IMR-90 (cell line): ENCODE results near the gene TRAF6. TPM values are rescaled to one million over a fixed set of nuclear protein-coding genes. Genes with fewer than 3 reads are reported as not detected.

Experiments
- ATAC-seq: fragments of 200-7000 bp; cut with Tn5 transposase; 2 replicates; pipeline ENCODE4 v1.9.1; 2020; ENCODE audit warnings: low read depth, mild to moderate bottlenecking, moderate library complexity
- BruUV-seq: library from RNA; stranded (reverse); fragments of 400-500 nt; replicated peaks from 2 replicates; lab custom pipeline; 2021; lab: Mats Ljungman, UMichigan
- CTCF ChIA-PET: fragments of 300-600 bp; formaldehyde crosslinking; extraction: SDS; loops from one replicate; lab custom pipeline; 2021; ENCODE audit warnings: antibody characterized with exemption; lab: Yijun Ruan, JAX
- POLR2A ChIA-PET: fragments of 300-600 bp; sonication (Branson Sonifier 250); formaldehyde crosslinking; loops from one replicate; lab custom pipeline; 2022; ENCODE audit warnings: antibody characterized with exemption; ENCODE audit not compliant: unreplicated experiment; lab: Charles Lee
- DNase-seq: peaks from one replicate; pipeline ENCODE4 v3.0.0; 2013
- H2AFZ ChIP-seq: replicated peaks from 2 replicates; pipeline ENCODE3; 2013; ENCODE audit warnings: low read length, mild to moderate bottlenecking; ENCODE audit not compliant: poor library complexity
- H2AK5ac ChIP-seq: 2 replicates; pipeline ENCODE4 v1.6.1; 2013; ENCODE audit warnings: low read depth, low read length, inconsistent platforms
- H2AK9ac ChIP-seq: replicated peaks from 2 replicates; pipeline ENCODE3; 2013; ENCODE audit warnings: mild to moderate bottlenecking, low read depth, low read length, moderate library complexity; ENCODE audit not compliant: poor library complexity
- H2BK120ac ChIP-seq: 2 replicates; pipeline ENCODE4 v1.6.1; 2013; ENCODE audit warnings: low read depth, low read length, inconsistent platforms
- H2BK15ac ChIP-seq: 3 replicates; pipeline ENCODE4 v1.6.1; 2013; ENCODE audit warnings: low read depth, low read length, inconsistent platforms
- H2BK20ac ChIP-seq: 2 replicates; pipeline ENCODE4 v1.6.1; 2013; ENCODE audit warnings: low read depth, mild to moderate bottlenecking, inconsistent platforms, low read length, moderate library complexity
- H2BK5ac ChIP-seq: 2 replicates; pipeline ENCODE4 v1.6.1; 2013; ENCODE audit warnings: mild to moderate bottlenecking, low read depth, low read length, inconsistent platforms; ENCODE audit not compliant: poor library complexity, severe bottlenecking
- H3K14ac ChIP-seq: replicated peaks from 2 replicates; pipeline ENCODE4 v1.6.1; 2013; ENCODE audit warnings: low read depth, low read length, inconsistent platforms
- H3K18ac ChIP-seq: 2 replicates; pipeline ENCODE4 v1.6.1; 2013; ENCODE audit warnings: low read depth, low read length, control low read depth
- H3K23ac ChIP-seq: 2 replicates; pipeline ENCODE4 v1.6.1; 2013; ENCODE audit warnings: low read depth, low read length, inconsistent platforms
- H3K27ac ChIP-seq: 2 replicates; pipeline ENCODE4 v1.5.1; 2013; ENCODE audit warnings: mild to moderate bottlenecking, control low read depth, low read length; ENCODE audit not compliant: insufficient read depth
- H3K27me3 ChIP-seq: 2 replicates; pipeline ENCODE4 v1.6.1; 2013; ENCODE audit warnings: low read length; ENCODE audit not compliant: control insufficient read depth, insufficient read depth
- H3K36me3 ChIP-seq: 2 replicates; pipeline ENCODE4 v1.6.1; 2013; ENCODE audit warnings: low read length, mixed read lengths; ENCODE audit not compliant: control insufficient read depth, insufficient read depth
- H3K4ac ChIP-seq: 2 replicates; pipeline ENCODE4 v1.6.1; 2013; ENCODE audit warnings: low read depth, low read length, inconsistent platforms
- H3K4me1 ChIP-seq: 2 replicates; pipeline ENCODE4 v1.6.1; 2013; ENCODE audit warnings: low read length, mixed read lengths; ENCODE audit not compliant: control insufficient read depth, insufficient read depth
- H3K4me2 ChIP-seq: 2 replicates; pipeline ENCODE4 v1.6.1; 2013; ENCODE audit warnings: low read depth, mild to moderate bottlenecking, control low read depth, low read length, moderate library complexity
- H3K4me3 ChIP-seq: 2 replicates; pipeline ENCODE4 v1.5.1; 2013; ENCODE audit warnings: low read depth, mild to moderate bottlenecking, control low read depth, low read length, moderate library complexity; ENCODE audit not compliant: insufficient read depth
- H3K56ac ChIP-seq: 2 replicates; pipeline ENCODE4 v1.6.1; 2013; ENCODE audit warnings: low read length, inconsistent platforms; ENCODE audit not compliant: insufficient read depth; ENCODE audit errors: extremely low read depth
- H3K79me1 ChIP-seq, 2 experiments: 2 replicates each; pipeline ENCODE4 v1.6.1; 2013; ENCODE audit warnings: low read length in 2 of 2, inconsistent platforms in 1 of 2, low read depth in 1 of 2
- H3K9ac ChIP-seq: 2 replicates; pipeline ENCODE4 v1.6.1; 2013; ENCODE audit warnings: low read depth, low read length, control low read depth
- H3K9me1 ChIP-seq: 2 replicates; pipeline ENCODE4 v1.6.1; 2013; ENCODE audit warnings: low read length, inconsistent platforms; ENCODE audit not compliant: insufficient read depth
- H3K9me3 ChIP-seq: 2 replicates; pipeline ENCODE4 v1.6.1; 2013; ENCODE audit warnings: low read length; ENCODE audit not compliant: control insufficient read depth, insufficient read depth
- H4K20me1 ChIP-seq: 2 replicates; pipeline ENCODE4 v1.6.1; 2013; ENCODE audit warnings: low read length, inconsistent platforms; ENCODE audit not compliant: insufficient read depth
- H4K5ac ChIP-seq: 2 replicates; pipeline ENCODE4 v1.6.1; 2013; ENCODE audit warnings: mild to moderate bottlenecking, low read depth, low read length, control low read depth
- H4K8ac ChIP-seq, 2 experiments: 2 replicates each; pipeline ENCODE4 v1.6.1; 2013; ENCODE audit warnings: low read depth in 2 of 2, low read length in 2 of 2, control low read depth in 1 of 2, inconsistent platforms in 1 of 2
- H4K91ac ChIP-seq: 2 replicates; pipeline ENCODE4 v1.6.1; 2013; ENCODE audit warnings: low read depth, low read length, inconsistent platforms; ENCODE audit not compliant: insufficient read depth
- CEBPB ChIP-seq: IDR thresholded peaks from 2 replicates; pipeline ENCODE4 v1.6.1; 2012; ENCODE audit warnings: low read depth, low read length, improper control_type of control experiment
- CTCF ChIP-seq: conservative IDR thresholded peaks from 2 replicates; pipeline ENCODE4 v1.5.1; 2012; ENCODE audit warnings: mild to moderate bottlenecking, low read depth, low read length, improper control_type of control experiment
- FOS ChIP-seq: fragments of 150-350 bp; IDR thresholded peaks from 2 replicates; pipeline ENCODE4 v1.6.1; 2016; ENCODE audit warnings: low read depth, low read length
- MAFK ChIP-seq: IDR thresholded peaks from 2 replicates; pipeline ENCODE4 v1.6.1; 2012; ENCODE audit warnings: low read depth, low read length, improper control_type of control experiment
- MXI1 ChIP-seq: IDR thresholded peaks from 2 replicates; pipeline ENCODE4 v1.6.1; 2012; ENCODE audit warnings: low read depth, mild to moderate bottlenecking, low read length, moderate library complexity, borderline replicate concordance
- NFE2L2 ChIP-seq: fragments of 150-350 bp; IDR thresholded peaks from 2 replicates; pipeline ENCODE4 v1.6.1; 2016; ENCODE audit warnings: low read depth, mild to moderate bottlenecking, low read length
- POLR2A ChIP-seq: IDR thresholded peaks from 2 replicates; pipeline ENCODE4 v1.6.1; 2012; ENCODE audit warnings: mild to moderate bottlenecking, low read depth, low read length
- RCOR1 ChIP-seq: IDR thresholded peaks from 2 replicates; pipeline ENCODE4 v1.6.1; 2012; ENCODE audit warnings: mild to moderate bottlenecking, low read length, improper control_type of control experiment; ENCODE audit not compliant: insufficient replicate concordance
- SMC3 ChIP-seq: fragments of 150-350 bp; IDR thresholded peaks from 2 replicates; pipeline ENCODE4 v1.6.1; 2016; ENCODE audit warnings: low read depth, mild to moderate bottlenecking, antibody characterized with exemption, low read length, moderate library complexity
- WGBS, 2 experiments: methylation state at CpG; one replicate each; pipeline versions ENCODE4 v1.1.5 to v1.1.7; 2013; ENCODE audit warnings: missing lambda C conversion rate in 2 of 2; ENCODE audit not compliant: insufficient read length in 1 of 2; ENCODE audit errors: extremely low coverage in 2 of 2; 5-methylcytosine and 5-hydroxymethylcytosine counted together
- dilution Hi-C: fragments of 300-500 bp; cut with HindIII; formaldehyde crosslinking; loops from one replicate; pipeline ENCODE4 v1.14.3; 2018; ENCODE audit warnings: low sequenced_read_pairs; ENCODE audit not compliant: unreplicated experiment
- in situ Hi-C: fragments of 300-500 bp; cut with MboI; formaldehyde crosslinking; loops from 3 replicates; pipeline ENCODE4 v1.14.3; 2019; ENCODE audit warnings: low sequenced_read_pairs, inconsistent platforms, mixed read lengths
- intact Hi-C: fragments of 100-400 bp; cut with micrococcal nuclease; formaldehyde crosslinking; loops from 2 replicates; pipeline ENCODE4 v1.10.0; 2022
- polyA plus RNA-seq, 3 experiments: library from polyadenylated mRNA; depleted of rRNA; stranded (reverse); fragments of >200 nt; gene quantifications; 2 replicates each; pipeline ENCODE4 v1.2.3, GENCODE V29; 2012; ENCODE audit warnings: low replicate concordance in 1 of 3
- total RNA-seq: library from RNA; depleted of rRNA; stranded (reverse); fragments of >200 nt; gene quantifications from 2 replicates; pipeline ENCODE4 v1.2.3, GENCODE V29; 2012

TRAF6 gene
- total and polyA plus RNA-seq, 2 of the 4 experiments (the other 2 are of a cell fraction) = 6.0 to 17.6 TPM

GRCh38 chr11:36508743-36509142 is 1.3 kb downstream of the TRAF6 start:
- peaks cover 15% of the 10 kb centered on the region for H4K20me1 ChIP-seq
- H3K9ac ChIP-seq = peak overlapping the region; percentile 97
- peak overlapping the region; percentile 74 for H3K4me2 ChIP-seq
- H3K27ac ChIP-seq = no peak overlapping the region
- no peak overlapping the region for H2AK5ac ChIP-seq
- no peak overlapping the region for H3K18ac ChIP-seq
- no CpG with 5 or more reads among the region's 3 CpGs for WGBS, 2 experiments
- H2BK15ac ChIP-seq = no peak overlapping the region
- no peaks in the 10 kb centered on the region for H3K9me1 ChIP-seq
- no peak overlapping the region for H4K8ac ChIP-seq
- no peak for ATAC-seq
- no peak overlapping the region for H2BK20ac ChIP-seq
- no peak overlapping the region for H4K5ac ChIP-seq
- TSS peak; percentile 41 for BruUV-seq
- peaks cover 0 to 44% of the 10 kb centered on the region in 2 experiments; a peak in 2 of 4 replicates for H3K79me1 ChIP-seq
- H2BK120ac ChIP-seq = no peak overlapping the region
- no peak overlapping the region for H2AFZ ChIP-seq
- intact Hi-C loops = no loop called here
- ChIA-PET CTCF (interaction anchor here (0.7 to 2.0 kb wide), 4 partner anchors 8 to 1084 kb away, joined by 4 to 6 read pairs (median 4); no protein-coding TSS in a partner anchor), POLR2A (no interaction called here)
- 0 out of 2 replicates have a peak overlapping the region, but pooled peaks have one; percentile 16 for H3K56ac ChIP-seq
- H4K91ac ChIP-seq = 0 out of 2 replicates have a peak overlapping the region, but pooled peaks have one; percentile 1
- H2AK9ac ChIP-seq = no peak overlapping the region
- H3K23ac ChIP-seq = peak overlapping the region; percentile 58
- H3K4ac ChIP-seq = no peak overlapping the region
- DNase-seq = peak; percentile 6
- H3K36me3 ChIP-seq = no peaks in the 10 kb centered on the region; the same call in 1 of the 2 replicates
- TF ChIP-seq SMC3 = no peak
- TF ChIP-seq CTCF = no peak
- no peak for TF ChIP-seq RCOR1
- no peak for TF ChIP-seq POLR2A
- no peak for TF ChIP-seq MXI1
- TF ChIP-seq MAFK = no peak
- no peak for TF ChIP-seq FOS
- no peak for TF ChIP-seq NFE2L2
- TF ChIP-seq CEBPB = no peak
- no peak overlapping the region for H2BK5ac ChIP-seq
- H3K27me3 ChIP-seq = no peaks in the 10 kb centered on the region
- H3K4me1 ChIP-seq = no peaks in the 10 kb centered on the region
- no peaks in the 10 kb centered on the region for H3K9me3 ChIP-seq
- dilution Hi-C loops = no loop called here
- in situ Hi-C loops = no loop called here
- H3K14ac ChIP-seq = peak overlapping the region; percentile 59; the same call in 1 of the 2 replicates
- peak overlapping the region; percentile 95 for H3K4me3 ChIP-seq
